HCT116 (cell line): ENCODE measurements around the gene ASAP2. TPM values are rescaled to one million over a fixed set of nuclear protein-coding genes. Genes with fewer than 3 reads are reported as not detected.

Source experiments
- ATAC-seq: fragments of 200-7000 bp; cut with Tn5 transposase; 2 replicates; pipeline ENCODE4 v1.9.1; 2020; ENCODE audit warnings: mild to moderate bottlenecking, moderate library complexity
- BruUV-seq: library from RNA; stranded (reverse); fragments of 400-500 nt; replicated peaks from 2 replicates; lab custom pipeline; 2021; lab: Mats Ljungman, UMichigan
- CTCF ChIA-PET: fragments of 300-600 bp; sonication (Branson Sonifier 250); formaldehyde crosslinking; loops from one replicate; lab custom pipeline; 2021; ENCODE audit warnings: antibody characterized with exemption; lab: Charles Lee
- POLR2A ChIA-PET: fragments of 300-600, 350-600 bp; sonication (Branson Sonifier 250); formaldehyde crosslinking; loops from one replicate; lab custom pipeline; 2021; ENCODE audit warnings: antibody characterized with exemption; lab: Charles Lee
- RAD21 ChIA-PET, 2 experiments: fragments of 300-600 bp; sonication (Branson Sonifier 250); formaldehyde crosslinking; loops; one replicate each; lab custom pipeline; 2023; ENCODE audit warnings: low total read pairs in 2 of 2; ENCODE audit not compliant: uncharacterized antibody in 2 of 2, unreplicated experiment in 2 of 2, low non-redundant PET in 1 of 2; lab: Charles Lee
- DNase-seq: peaks from one replicate; pipeline ENCODE4 v3.0.0-alpha.2; 2010; ENCODE audit warnings: low read depth, low spot score
- H2AFZ ChIP-seq: fragments of 200-600 bp; shearing (Covaris generic), sonication (generic); 2 replicates; pipeline ENCODE4 v1.6.1; 2017; ENCODE audit warnings: low read depth, mixed run types, mixed read lengths, antibody characterized with exemption, low read length; ENCODE audit not compliant: poor library complexity, severe bottlenecking
- H3K27ac ChIP-seq: 2 replicates; pipeline ENCODE4 v1.5.1; 2012; ENCODE audit warnings: low read depth, low read length
- H3K27me3 ChIP-seq: fragments of 200-600 bp; sonication (generic); 2 replicates; pipeline ENCODE4 v1.6.1; 2016; ENCODE audit warnings: mixed run types, low read length, mixed read lengths; ENCODE audit not compliant: insufficient read depth
- H3K36me3 ChIP-seq, 2 experiments: fragments of 200-500 bp in 1 of 2; fragments of 200-600 bp in 1 of 2; sonication (Bioruptor generic) in 1 of 2; sonication (generic) in 1 of 2; 2 replicates each; pipeline versions ENCODE4 v1.5.1 to v1.6.1; 2014 to 2016; ENCODE audit warnings: low read length in 2 of 2, inconsistent platforms in 1 of 2, mixed read lengths in 1 of 2, mixed run types in 1 of 2; ENCODE audit not compliant: insufficient read depth in 2 of 2, control insufficient read depth in 1 of 2
- H3K4me1 ChIP-seq, 2 experiments: fragments of 200-600 bp in 1 of 2; sonication (generic) in 1 of 2; 2 replicates each; pipeline versions ENCODE4 v1.5.1 to v1.6.1; 2012 to 2017; ENCODE audit warnings: low read length in 2 of 2, inconsistent platforms in 1 of 2, mild to moderate bottlenecking in 1 of 2, mixed read lengths in 1 of 2, mixed run types in 1 of 2, moderate library complexity in 1 of 2; ENCODE audit not compliant: insufficient read depth in 2 of 2, control insufficient read depth in 1 of 2
- H3K4me2 ChIP-seq: fragments of 200-600 bp; sonication (generic); 2 replicates; pipeline ENCODE4 v1.6.1; 2017; ENCODE audit warnings: mixed run types, low read length, mixed read lengths
- H3K4me3 ChIP-seq, 2 experiments: fragments of 200-600 bp in 1 of 2; sonication (generic) in 1 of 2; replicated peaks in 1 of 2; 2 replicates each; pipeline ENCODE4 v1.5.1; 2011 to 2016; ENCODE audit warnings: low read length in 2 of 2, control low read depth in 1 of 2, low read depth in 1 of 2, mild to moderate bottlenecking in 1 of 2, mixed read lengths in 1 of 2, mixed run types in 1 of 2
- H3K79me2 ChIP-seq: fragments of 200-600 bp; sonication (generic); 2 replicates; pipeline ENCODE4 v1.6.1; 2017; ENCODE audit warnings: mild to moderate bottlenecking, mixed run types, low read length, moderate library complexity, mixed read lengths; ENCODE audit not compliant: insufficient read depth
- H3K9ac ChIP-seq: fragments of 200-600 bp; sonication (generic); 2 replicates; pipeline ENCODE4 v1.6.1; 2016; ENCODE audit warnings: low read length, mixed read lengths
- H3K9me2 ChIP-seq: fragments of 200-600 bp; sonication (generic), shearing (Covaris generic); 2 replicates; pipeline ENCODE4 v1.6.1; 2017; ENCODE audit warnings: mixed run types, mild to moderate bottlenecking, moderate library complexity; ENCODE audit not compliant: insufficient read depth
- H3K9me3 ChIP-seq, 2 experiments: fragments of 200-500 bp in 1 of 2; fragments of 200-600 bp in 1 of 2; sonication (Bioruptor generic) in 1 of 2; sonication (generic) in 1 of 2; 2 replicates each; pipeline ENCODE4 v1.6.1; 2014 to 2017; ENCODE audit warnings: low read length in 2 of 2, mixed read lengths in 2 of 2, inconsistent platforms in 1 of 2, low read depth in 1 of 2, mild to moderate bottlenecking in 1 of 2, mixed run types in 1 of 2, moderate library complexity in 1 of 2; ENCODE audit not compliant: control insufficient read depth in 1 of 2, insufficient read depth in 1 of 2
- H4K20me1 ChIP-seq: fragments of 200-600 bp; sonication (generic), shearing (Covaris generic); 2 replicates; pipeline ENCODE4 v1.6.1; 2017; ENCODE audit warnings: mixed run types, mild to moderate bottlenecking, moderate library complexity; ENCODE audit not compliant: insufficient read depth
- ATF3 ChIP-seq: IDR thresholded peaks from 2 replicates; pipeline ENCODE4 v1.6.1; 2012
- CEBPB ChIP-seq: IDR thresholded peaks from 2 replicates; pipeline ENCODE4 v1.6.1; 2012; ENCODE audit warnings: low read depth
- EGR1 ChIP-seq: IDR thresholded peaks from 2 replicates; pipeline ENCODE4 v1.6.1; 2012; ENCODE audit warnings: low read depth
- EZH2phosphoT487 ChIP-seq: fragments of 200-600 bp; IDR thresholded peaks from 2 replicates; pipeline ENCODE4 v1.6.1; 2018; ENCODE audit warnings: antibody characterized with exemption, borderline replicate concordance
- FOSL1 ChIP-seq: IDR thresholded peaks from 2 replicates; pipeline ENCODE4 v1.6.1; 2012; ENCODE audit warnings: low read depth
- JUND ChIP-seq: IDR thresholded peaks from 2 replicates; pipeline ENCODE4 v1.6.1; 2012
- MAX ChIP-seq: IDR thresholded peaks from 2 replicates; pipeline ENCODE4 v1.6.1; 2012
- POLR2A ChIP-seq: IDR thresholded peaks from 2 replicates; pipeline ENCODE4 v1.7.0; 2011; ENCODE audit warnings: borderline replicate concordance; ENCODE audit not compliant: insufficient read depth, insufficient read length; ENCODE audit errors: extremely low read depth
- REST ChIP-seq: IDR thresholded peaks from 2 replicates; pipeline ENCODE4 v1.6.1; 2012; ENCODE audit warnings: low read depth
- SP1 ChIP-seq: IDR thresholded peaks from 2 replicates; pipeline ENCODE4 v1.6.1; 2012; ENCODE audit warnings: low read depth
- SRF ChIP-seq: IDR thresholded peaks from 2 replicates; pipeline ENCODE4 v1.6.1; 2012; ENCODE audit warnings: low read depth
- ZBTB33 ChIP-seq: IDR thresholded peaks from 2 replicates; pipeline ENCODE4 v1.6.1; 2011; ENCODE audit warnings: mild to moderate bottlenecking, low read length, moderate library complexity; ENCODE audit not compliant: insufficient replicate concordance; ENCODE audit errors: extremely low read depth
- intact Hi-C: fragments of 100-400 bp; cut with micrococcal nuclease; formaldehyde crosslinking; loops from 2 replicates; pipeline ENCODE4 v1.10.0; 2022
- total RNA-seq: library from RNA; stranded (reverse); gene quantifications from one replicate; pipeline ENCODE4 v1.2.1, GENCODE V29; 2021; ENCODE audit not compliant: unreplicated experiment

The ASAP2 gene
- total RNA-seq, 1 experiment from 2014 or later, result 16.5 TPM

- H3K79me2 ChIP-seq, result no peaks in the 10 kb centered on the region
- no peaks in the 10 kb centered on the region for H3K27me3 ChIP-seq
- H3K9ac ChIP-seq, result no peak overlapping the region
- H4K20me1 ChIP-seq, result no peaks in the 10 kb centered on the region
- no TSS peak for BruUV-seq
- H3K9me2 ChIP-seq, result no peaks in the 10 kb centered on the region
- H3K4me2 ChIP-seq, result no peak overlapping the region
- RAD21 ChIA-PET, result no interaction called here
- POLR2A ChIA-PET, result no interaction called here
- no peaks in the 10 kb centered on the region for H3K36me3 ChIP-seq
- no peak overlapping the region for H3K4me3 ChIP-seq
- DNase-seq, result no peak
- intact Hi-C loops, result no loop called here
- no peak overlapping the region for H3K27ac ChIP-seq
- ATAC-seq, result no peak
- CTCF ChIA-PET, result no interaction called here
- H3K9me3 ChIP-seq, result no peaks in the 10 kb centered on the region
- H2AFZ ChIP-seq, result no peak overlapping the region
- H3K4me1 ChIP-seq, result peaks cover 6 to 24% of the 10 kb centered on the region in 2 experiments; a peak in 3 of 4 replicates
- TF ChIP-seq FOSL1 (no peak), POLR2A (no peak), CEBPB (no peak)
These were observed 97.1 kb downstream of the ASAP2 start for GRCh38 chr2:9303528-9304225.

GRCh38 chr2:9306911-9307310 lies 100.3 kb downstream of the ASAP2 start:
- DNase-seq, result no peak
- Histone ChIP-seq H3K36me3 (no peaks in the 10 kb centered on the region), H4K20me1 (0 out of 2 replicates have a peak, but pooled peaks cover 4% of the 10 kb centered on the region), H3K27ac (no peak overlapping the region), H3K79me2 (no peaks in the 10 kb centered on the region)
- POLR2A ChIA-PET, result no interaction called here
- RAD21 ChIA-PET, result no interaction called here
- TF ChIP-seq JUND (no peak), EZH2phosphoT487 (no peak), ZBTB33 (no peak), SRF (no peak), SP1 (no peak), FOSL1 (no peak), EGR1 (no peak), REST (no peak), ATF3 (no peak), MAX (no peak)
- TF ChIP-seq, all 23 proteins: peak for 0
- intact Hi-C loops, result no loop called here
- no peak for ATAC-seq
- CTCF ChIA-PET, result no interaction called here
- Histone ChIP-seq H3K9me3 (no peaks in the 10 kb centered on the region), H3K9ac (no peak overlapping the region), H2AFZ (no peak overlapping the region), H3K27me3 (no peaks in the 10 kb centered on the region), H3K4me1 (peaks cover 11 to 31% of the 10 kb centered on the region in 2 experiments; a peak in 3 of 4 replicates), H3K4me3 (no peak overlapping the region), H3K4me2 (no peak overlapping the region), H3K9me2 (no peaks in the 10 kb centered on the region)
- BruUV-seq, result no TSS peak
